Activated B cell treated with CpG ODN at 0.5 μM for 24 hours (primary cell): ENCODE measurements around the gene BMX. TPM values are rescaled to one million over a fixed set of nuclear protein-coding genes. Genes with fewer than 3 reads are reported as not detected.

Experiments used
- ATAC-seq: fragments of 200-7000 bp; cut with Tn5 transposase; one replicate; pipeline ENCODE4 v1.10.0; 2021; ENCODE audit warnings: low read depth, mild to moderate bottlenecking, moderate library complexity
- CTCF ChIA-PET: fragments of 350-600 bp; sonication (Branson Sonifier 250); formaldehyde crosslinking; loops from one replicate; lab custom pipeline; 2021; ENCODE audit warnings: antibody characterized with exemption; lab: Charles Lee
- POLR2A ChIA-PET: fragments of 350-600 bp; sonication (Branson Sonifier 250); formaldehyde crosslinking; loops from one replicate; lab custom pipeline; 2021; ENCODE audit warnings: antibody characterized with exemption; lab: Charles Lee
- DNase-seq: peaks from one replicate; pipeline ENCODE4 v3.0.0; 2022
- H3K27ac Mint-ChIP-seq: one replicate; pipeline ENCODE4 v1.8.0; 2020; ENCODE audit warnings: mixed read lengths
- H3K27me3 Mint-ChIP-seq: one replicate; pipeline ENCODE4 v1.8.0; 2021; ENCODE audit warnings: mixed read lengths
- H3K36me3 Mint-ChIP-seq: one replicate; pipeline ENCODE4 v1.8.0; 2021; ENCODE audit warnings: low read depth, mixed read lengths
- H3K4me1 Mint-ChIP-seq: one replicate; pipeline ENCODE4 v1.8.0; 2021; ENCODE audit warnings: mixed read lengths
- H3K4me3 Mint-ChIP-seq: one replicate; pipeline ENCODE4 v1.8.0; 2020; ENCODE audit warnings: mild to moderate bottlenecking, mixed read lengths
- H3K9me3 Mint-ChIP-seq: one replicate; pipeline ENCODE4 v1.8.0; 2020; ENCODE audit warnings: mixed read lengths
- CTCF ChIP-seq: fragments of 200-600 bp; IDR thresholded peaks from one replicate; pipeline ENCODE4 v1.8.0; 2022; ENCODE audit warnings: antibody characterized with exemption, mild to moderate bottlenecking
- intact Hi-C: fragments of 100-400 bp; cut with micrococcal nuclease; formaldehyde crosslinking; loops from one replicate; pipeline ENCODE4 v1.15.1; 2024
- total RNA-seq: library from RNA; stranded (reverse); gene quantifications from 2 replicates; pipeline ENCODE4 v1.2.3, GENCODE V29; 2022

The BMX gene
- total RNA-seq = not detected in 2 replicates

- ChIA-PET POLR2A (no interaction called here), CTCF (no interaction called here)
- Mint-ChIP-seq H3K27me3 (peaks cover 9% of the 10 kb centered on the region), H3K4me1 (peaks cover 2% of the 10 kb centered on the region), H3K9me3 (no peaks in the 10 kb centered on the region), H3K4me3 (no peak within 1 kb of the TSS), H3K27ac (no peak within 1 kb of the TSS), H3K36me3 (no peaks in the 10 kb centered on the region)
- DNase-seq (no peak), ATAC-seq (no peak)
- intact Hi-C loops = no loop called here
- TF ChIP-seq CTCF = no peak
These were observed at the start of gene BMX for GRCh38 chrX:15500497-15500966. TSS of gene BMX (plus strand) at chrX:15500807. CDS start at chrX:15508354, 7,547 bp downstream.

GRCh38 chrX:15451913-15452312 lies 48.7 kb upstream of the BMX start:
- ATAC-seq (no peak), DNase-seq (no peak)
- no peak for TF ChIP-seq CTCF
- Mint-ChIP-seq H3K27me3 (no peaks in the 10 kb centered on the region), H3K36me3 (no peaks in the 10 kb centered on the region), H3K27ac (no peak overlapping the region), H3K9me3 (no peaks in the 10 kb centered on the region), H3K4me3 (no peak overlapping the region), H3K4me1 (no peaks in the 10 kb centered on the region)
- intact Hi-C loops = no loop called here
- ChIA-PET POLR2A (no interaction called here), CTCF (no interaction called here)

- no peak overlapping the region for H3K4me3 Mint-ChIP-seq
- intact Hi-C loops = loop anchor here (5.0 kb wide), 1 partner anchor 1427 kb away; no protein-coding TSS in a partner anchor
- H3K27ac Mint-ChIP-seq = no peak overlapping the region
- H3K9me3 Mint-ChIP-seq = no peaks in the 10 kb centered on the region
- peaks cover 9% of the 10 kb centered on the region for H3K4me1 Mint-ChIP-seq
- no peak for TF ChIP-seq CTCF
- ATAC-seq = no peak
- ChIA-PET POLR2A (no interaction called here), CTCF (no interaction called here)
- no peak for DNase-seq
- H3K36me3 Mint-ChIP-seq = no peaks in the 10 kb centered on the region
- H3K27me3 Mint-ChIP-seq = no peaks in the 10 kb centered on the region
These were observed 35.9 kb upstream of the BMX start for GRCh38 chrX:15464704-15465103.

- DNase-seq (no peak), ATAC-seq (peak; percentile 18)
- H3K27me3 Mint-ChIP-seq = no peaks in the 10 kb centered on the region
These were observed 35.3 kb upstream of the BMX start for GRCh38 chrX:15465347-15465746.

More at GRCh38 chrX:15465347-15465746, 35.3 kb upstream of the BMX start:
- POLR2A ChIA-PET = no interaction called here
- H3K9me3 Mint-ChIP-seq = no peaks in the 10 kb centered on the region
- CTCF ChIA-PET = interaction anchor here (4.2 kb wide), 1 partner anchor 116 kb away, joined by 28 read pairs; no protein-coding TSS in a partner anchor
- H3K27ac Mint-ChIP-seq = peak overlapping the region; percentile 77
- peaks cover 9% of the 10 kb centered on the region for H3K4me1 Mint-ChIP-seq
- H3K4me3 Mint-ChIP-seq = peak overlapping the region; percentile 32
- TF ChIP-seq CTCF = no peak
- H3K36me3 Mint-ChIP-seq = no peaks in the 10 kb centered on the region
- intact Hi-C loops = loop anchor here (5.0 kb wide), 1 partner anchor 1428 kb away; no protein-coding TSS in a partner anchor
